ENCODE data around the gene FLCN. TPM values are rescaled to one million over a fixed set of nuclear protein-coding genes. Genes with fewer than 3 reads are reported as not detected.

The FLCN gene
- total and polyA plus RNA-seq, 4 donors, result 8.5 to 46.7 (median 28.4) TPM

DNA sequence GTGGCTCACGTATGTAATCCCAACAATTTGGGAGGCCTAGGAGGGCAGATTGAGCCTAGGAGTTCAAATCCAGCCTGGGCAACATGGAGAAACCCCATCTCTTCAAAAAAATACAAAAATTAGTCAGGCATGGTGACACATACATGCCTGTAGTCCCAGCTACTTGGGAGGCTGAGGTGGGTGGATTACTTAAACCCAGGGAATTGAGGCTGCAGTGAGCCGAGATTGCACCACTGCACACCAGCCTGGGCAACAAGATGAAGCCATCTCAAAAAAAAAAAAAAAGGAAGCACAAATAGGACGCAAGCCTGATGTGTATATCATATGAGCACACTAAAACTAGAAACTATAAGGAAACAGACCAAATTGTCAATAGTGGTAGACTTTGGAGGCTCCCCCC, 17.1 kb upstream of the FLCN start:
- Histone ChIP-seq H3K9me3 (ENCODE audit: control insufficient read depth in 4 of 4, low read length in 3 of 4) (no peaks in the 10 kb centered on the region), H3K27ac (ENCODE audit: low read depth in 1 of 2, low read length in 2 of 2) (no peak overlapping the region), H3K36me3 (ENCODE audit: control insufficient read depth in 4 of 4, insufficient read depth in 3 of 4, low read depth in 1 of 4, low read length in 3 of 4) (peaks cover 7 to 55% (median 34%) of the 10 kb centered on the region in 4 donors), H3K9ac (ENCODE audit: low read depth in 1 of 2, low read length in 2 of 2) (no peak overlapping the region), H3K27me3 (ENCODE audit: control insufficient read depth in 4 of 4, insufficient read depth in 4 of 4, low read length in 3 of 4) (no peaks in the 10 kb centered on the region), H3K4me1 (ENCODE audit: control insufficient read depth in 4 of 4, insufficient read depth in 4 of 4, low read length in 3 of 4) (peaks cover 4 to 7% (median 6%) of the 10 kb centered on the region in 4 donors), H3K4me3 (ENCODE audit: low read depth in 1 of 3, low read length in 3 of 3) (no peak overlapping the region)
- TF ChIP-seq HNF4A (conservative IDR thresholded peaks at IDR 0.05) (no peak), RAD21 (IDR thresholded peaks at IDR 0.05) (no peak), YY1 (IDR thresholded peaks at IDR 0.05) (no peak), TAF1 (conservative IDR thresholded peaks at IDR 0.05) (no peak), SP1 (IDR thresholded peaks at IDR 0.05) (no peak), FOXA1 (IDR thresholded peaks at IDR 0.05) (no peak), FOXA2 (IDR thresholded peaks at IDR 0.05) (no peak), HNF4G (IDR thresholded peaks at IDR 0.05) (no peak), GABPA (IDR thresholded peaks at IDR 0.05 in 1 of 2, conservative IDR thresholded peaks at IDR 0.05 in 1 of 2) (no peak), JUND (IDR thresholded peaks at IDR 0.05) (no peak), RXRA (IDR thresholded peaks at IDR 0.05) (no peak), EGR1 (IDR thresholded peaks at IDR 0.05; ENCODE audit: low read depth in 2 of 2) (no peak), NR2F2 (IDR thresholded peaks at IDR 0.05) (no peak)
- TF ChIP-seq, protein P1, sequence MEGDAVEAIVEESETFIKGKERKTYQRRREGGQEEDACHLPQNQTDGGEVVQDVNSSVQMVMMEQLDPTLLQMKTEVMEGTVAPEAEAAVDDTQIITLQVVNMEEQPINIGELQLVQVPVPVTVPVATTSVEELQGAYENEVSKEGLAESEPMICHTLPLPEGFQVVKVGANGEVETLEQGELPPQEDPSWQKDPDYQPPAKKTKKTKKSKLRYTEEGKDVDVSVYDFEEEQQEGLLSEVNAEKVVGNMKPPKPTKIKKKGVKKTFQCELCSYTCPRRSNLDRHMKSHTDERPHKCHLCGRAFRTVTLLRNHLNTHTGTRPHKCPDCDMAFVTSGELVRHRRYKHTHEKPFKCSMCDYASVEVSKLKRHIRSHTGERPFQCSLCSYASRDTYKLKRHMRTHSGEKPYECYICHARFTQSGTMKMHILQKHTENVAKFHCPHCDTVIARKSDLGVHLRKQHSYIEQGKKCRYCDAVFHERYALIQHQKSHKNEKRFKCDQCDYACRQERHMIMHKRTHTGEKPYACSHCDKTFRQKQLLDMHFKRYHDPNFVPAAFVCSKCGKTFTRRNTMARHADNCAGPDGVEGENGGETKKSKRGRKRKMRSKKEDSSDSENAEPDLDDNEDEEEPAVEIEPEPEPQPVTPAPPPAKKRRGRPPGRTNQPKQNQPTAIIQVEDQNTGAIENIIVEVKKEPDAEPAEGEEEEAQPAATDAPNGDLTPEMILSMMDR (IDR thresholded peaks at IDR 0.05; ENCODE audit: low read depth, low read length, missing input control), result no peak
- TF ChIP-seq, protein P2, sequence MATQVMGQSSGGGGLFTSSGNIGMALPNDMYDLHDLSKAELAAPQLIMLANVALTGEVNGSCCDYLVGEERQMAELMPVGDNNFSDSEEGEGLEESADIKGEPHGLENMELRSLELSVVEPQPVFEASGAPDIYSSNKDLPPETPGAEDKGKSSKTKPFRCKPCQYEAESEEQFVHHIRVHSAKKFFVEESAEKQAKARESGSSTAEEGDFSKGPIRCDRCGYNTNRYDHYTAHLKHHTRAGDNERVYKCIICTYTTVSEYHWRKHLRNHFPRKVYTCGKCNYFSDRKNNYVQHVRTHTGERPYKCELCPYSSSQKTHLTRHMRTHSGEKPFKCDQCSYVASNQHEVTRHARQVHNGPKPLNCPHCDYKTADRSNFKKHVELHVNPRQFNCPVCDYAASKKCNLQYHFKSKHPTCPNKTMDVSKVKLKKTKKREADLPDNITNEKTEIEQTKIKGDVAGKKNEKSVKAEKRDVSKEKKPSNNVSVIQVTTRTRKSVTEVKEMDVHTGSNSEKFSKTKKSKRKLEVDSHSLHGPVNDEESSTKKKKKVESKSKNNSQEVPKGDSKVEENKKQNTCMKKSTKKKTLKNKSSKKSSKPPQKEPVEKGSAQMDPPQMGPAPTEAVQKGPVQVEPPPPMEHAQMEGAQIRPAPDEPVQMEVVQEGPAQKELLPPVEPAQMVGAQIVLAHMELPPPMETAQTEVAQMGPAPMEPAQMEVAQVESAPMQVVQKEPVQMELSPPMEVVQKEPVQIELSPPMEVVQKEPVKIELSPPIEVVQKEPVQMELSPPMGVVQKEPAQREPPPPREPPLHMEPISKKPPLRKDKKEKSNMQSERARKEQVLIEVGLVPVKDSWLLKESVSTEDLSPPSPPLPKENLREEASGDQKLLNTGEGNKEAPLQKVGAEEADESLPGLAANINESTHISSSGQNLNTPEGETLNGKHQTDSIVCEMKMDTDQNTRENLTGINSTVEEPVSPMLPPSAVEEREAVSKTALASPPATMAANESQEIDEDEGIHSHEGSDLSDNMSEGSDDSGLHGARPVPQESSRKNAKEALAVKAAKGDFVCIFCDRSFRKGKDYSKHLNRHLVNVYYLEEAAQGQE (IDR thresholded peaks at IDR 0.05), result no peak
- TF ChIP-seq, protein P3, sequence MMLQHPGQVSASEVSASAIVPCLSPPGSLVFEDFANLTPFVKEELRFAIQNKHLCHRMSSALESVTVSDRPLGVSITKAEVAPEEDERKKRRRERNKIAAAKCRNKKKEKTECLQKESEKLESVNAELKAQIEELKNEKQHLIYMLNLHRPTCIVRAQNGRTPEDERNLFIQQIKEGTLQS (IDR thresholded peaks at IDR 0.05), result no peak
- TF ChIP-seq, protein P4, sequence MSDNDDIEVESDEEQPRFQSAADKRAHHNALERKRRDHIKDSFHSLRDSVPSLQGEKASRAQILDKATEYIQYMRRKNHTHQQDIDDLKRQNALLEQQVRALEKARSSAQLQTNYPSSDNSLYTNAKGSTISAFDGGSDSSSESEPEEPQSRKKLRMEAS (IDR thresholded peaks at IDR 0.05), result no peak
- TF ChIP-seq, protein P5, sequence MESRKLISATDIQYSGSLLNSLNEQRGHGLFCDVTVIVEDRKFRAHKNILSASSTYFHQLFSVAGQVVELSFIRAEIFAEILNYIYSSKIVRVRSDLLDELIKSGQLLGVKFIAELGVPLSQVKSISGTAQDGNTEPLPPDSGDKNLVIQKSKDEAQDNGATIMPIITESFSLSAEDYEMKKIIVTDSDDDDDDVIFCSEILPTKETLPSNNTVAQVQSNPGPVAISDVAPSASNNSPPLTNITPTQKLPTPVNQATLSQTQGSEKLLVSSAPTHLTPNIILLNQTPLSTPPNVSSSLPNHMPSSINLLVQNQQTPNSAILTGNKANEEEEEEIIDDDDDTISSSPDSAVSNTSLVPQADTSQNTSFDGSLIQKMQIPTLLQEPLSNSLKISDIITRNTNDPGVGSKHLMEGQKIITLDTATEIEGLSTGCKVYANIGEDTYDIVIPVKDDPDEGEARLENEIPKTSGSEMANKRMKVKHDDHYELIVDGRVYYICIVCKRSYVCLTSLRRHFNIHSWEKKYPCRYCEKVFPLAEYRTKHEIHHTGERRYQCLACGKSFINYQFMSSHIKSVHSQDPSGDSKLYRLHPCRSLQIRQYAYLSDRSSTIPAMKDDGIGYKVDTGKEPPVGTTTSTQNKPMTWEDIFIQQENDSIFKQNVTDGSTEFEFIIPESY (IDR thresholded peaks at IDR 0.05), result no peak
- no peak for DNase-seq (ENCODE audit: low spot score)
- WGBS, result 92% methylated on average over 3 of the region's 3 CpGs
